ENCODE results near the gene LIX1.

DNA sequence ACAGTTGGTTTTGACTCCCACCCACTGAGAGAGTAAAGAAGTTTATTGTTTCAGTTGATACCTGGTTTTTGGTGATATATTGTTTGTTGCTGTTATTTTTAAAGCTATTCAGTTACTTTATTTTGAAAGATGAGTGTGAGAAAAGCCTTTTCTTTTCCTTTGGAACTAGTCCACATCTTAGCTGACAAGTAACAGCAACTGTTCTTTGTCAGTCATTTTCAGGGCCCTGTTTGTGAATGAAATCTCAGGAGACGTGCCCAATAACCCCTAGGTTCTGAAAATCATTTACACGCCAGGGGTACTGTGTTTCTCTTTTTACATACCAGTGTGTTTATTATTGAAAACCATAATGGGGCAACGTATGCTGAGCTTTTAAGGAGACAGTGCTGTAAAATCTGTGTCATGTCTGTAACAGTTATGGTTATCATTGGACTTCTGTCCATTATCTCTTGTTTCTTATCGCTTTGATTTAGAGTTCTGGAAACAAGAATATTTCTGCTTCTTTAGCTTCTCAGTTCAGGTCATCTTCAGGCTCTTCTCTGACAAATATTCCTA, 75.0 kb downstream of the LIX1 start:
- TF ChIP-seq, protein P1, sequence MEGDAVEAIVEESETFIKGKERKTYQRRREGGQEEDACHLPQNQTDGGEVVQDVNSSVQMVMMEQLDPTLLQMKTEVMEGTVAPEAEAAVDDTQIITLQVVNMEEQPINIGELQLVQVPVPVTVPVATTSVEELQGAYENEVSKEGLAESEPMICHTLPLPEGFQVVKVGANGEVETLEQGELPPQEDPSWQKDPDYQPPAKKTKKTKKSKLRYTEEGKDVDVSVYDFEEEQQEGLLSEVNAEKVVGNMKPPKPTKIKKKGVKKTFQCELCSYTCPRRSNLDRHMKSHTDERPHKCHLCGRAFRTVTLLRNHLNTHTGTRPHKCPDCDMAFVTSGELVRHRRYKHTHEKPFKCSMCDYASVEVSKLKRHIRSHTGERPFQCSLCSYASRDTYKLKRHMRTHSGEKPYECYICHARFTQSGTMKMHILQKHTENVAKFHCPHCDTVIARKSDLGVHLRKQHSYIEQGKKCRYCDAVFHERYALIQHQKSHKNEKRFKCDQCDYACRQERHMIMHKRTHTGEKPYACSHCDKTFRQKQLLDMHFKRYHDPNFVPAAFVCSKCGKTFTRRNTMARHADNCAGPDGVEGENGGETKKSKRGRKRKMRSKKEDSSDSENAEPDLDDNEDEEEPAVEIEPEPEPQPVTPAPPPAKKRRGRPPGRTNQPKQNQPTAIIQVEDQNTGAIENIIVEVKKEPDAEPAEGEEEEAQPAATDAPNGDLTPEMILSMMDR (conservative IDR thresholded peaks at IDR 0.05; ENCODE audit: low read depth, low read length): no peak
- TF ChIP-seq EZH2 (IDR thresholded peaks at IDR 0.05; ENCODE audit: low read length, unreplicated experiment) (no peak), EZH2phosphoT487 (IDR thresholded peaks at IDR 0.05; ENCODE audit: borderline replicate concordance, low read length) (no peak)
